Colonic mucosa (tissue), 4 donors: Measurements from ENCODE around the gene XXYLT1. TPM values are rescaled to one million over a fixed set of nuclear protein-coding genes. Genes with fewer than 3 reads are reported as not detected.
"Not testable (repeated sequence)": the region's sequence is repeated elsewhere in the genome, so short reads cannot be mapped to it uniquely, and the experiment has no call there.

Source experiments
- DNase-seq: peaks from one replicate; pipeline ENCODE4 v3.0.0-alpha.2; 2020
- H3K27ac ChIP-seq: fragments of 200-600 bp; one replicate; pipeline ENCODE4 v1.8.0; 2021
- H3K27me3 ChIP-seq: fragments of 200-600 bp; one replicate; pipeline ENCODE4 v1.8.0; 2021
- H3K36me3 ChIP-seq: fragments of 200-600 bp; one replicate; pipeline ENCODE4 v1.8.0; 2021
- H3K4me1 ChIP-seq: fragments of 200-600 bp; one replicate; pipeline ENCODE4 v1.8.0; 2021; ENCODE audit warnings: mild to moderate bottlenecking
- H3K4me3 ChIP-seq: fragments of 200-600 bp; one replicate; pipeline ENCODE4 v1.8.0; 2021
- H3K9ac ChIP-seq, 2 donors: one replicate each; pipeline ENCODE4 v1.7.0; 2013; ENCODE audit warnings: control low read depth in 2 of 2, low read depth in 2 of 2, low read length in 2 of 2
- H3K9me3 ChIP-seq: fragments of 200-600 bp; one replicate; pipeline ENCODE4 v1.8.0; 2021
- CTCF ChIP-seq: fragments of 200-600 bp; IDR thresholded peaks from one replicate; pipeline ENCODE4 v1.8.0; 2022; ENCODE audit warnings: antibody characterized with exemption, mild to moderate bottlenecking
- intact Hi-C: fragments of 100-400 bp; cut with DNase I; formaldehyde crosslinking; loops from one replicate; pipeline ENCODE4 v1.14.1; 2022
- total RNA-seq, 2 donors: library from RNA; stranded (reverse); fragmentation: NEBNext Ultra II Directional in 1 of 2; extraction: Animal tissue kit (Norgen Biotek cat#: 25700) in 1 of 2; gene quantifications; one replicate each; pipeline ENCODE4 v1.2.1, GENCODE V29; 2021
- donor health status: healthy.
- donor health status: DM: no; HTN: no; CAD: no.
- donor health status: DM: no; HTN: no; CAD: no.

XXYLT1 gene
- total RNA-seq, 2 donors from 2014 or later: 8.3 to 10.9 TPM

- DNase-seq: no peak
- no peak overlapping the region for H3K27ac ChIP-seq
- no peak for TF ChIP-seq CTCF
These were observed 159.2 kb downstream of the XXYLT1 start for GRCh38 chr3:195111766-195112165.

GRCh38 chr3:195111319-195111705 lies 159.6 kb downstream of the XXYLT1 start:
- no peaks in the 10 kb centered on the region for H3K36me3 ChIP-seq
- no peak overlapping the region for H3K9ac ChIP-seq
- H3K9me3 ChIP-seq: no peaks in the 10 kb centered on the region
- no peak overlapping the region for H3K27ac ChIP-seq
- no peaks in the 10 kb centered on the region for H3K27me3 ChIP-seq
- no peak overlapping the region for H3K4me3 ChIP-seq
- no peak for DNase-seq
- no peak for TF ChIP-seq CTCF
- intact Hi-C loops: loop anchor here (10.0 kb wide), 1 partner anchor 143 kb away; no protein-coding TSS in a partner anchor
- H3K4me1 ChIP-seq: peaks cover 3% of the 10 kb centered on the region

More at GRCh38 chr3:195111766-195112165, 159.2 kb downstream of the XXYLT1 start:
- H3K27me3 ChIP-seq: no peaks in the 10 kb centered on the region
- intact Hi-C loops: loop anchor here (10.0 kb wide), 1 partner anchor 143 kb away; no protein-coding TSS in a partner anchor
- no peaks in the 10 kb centered on the region for H3K4me1 ChIP-seq
- no peaks in the 10 kb centered on the region for H3K9me3 ChIP-seq
- H3K4me3 ChIP-seq: no peak overlapping the region
- H3K36me3 ChIP-seq: no peaks in the 10 kb centered on the region
- H3K9ac ChIP-seq: no peak overlapping the region

- DNase-seq: no peak
- Histone ChIP-seq H3K9ac (no peak overlapping the region), H3K36me3 (no peaks in the 10 kb centered on the region), H3K9me3 (no peaks in the 10 kb centered on the region), H3K27ac (no peak overlapping the region), H3K4me1 (peaks cover 5% of the 10 kb centered on the region), H3K4me3 (no peak overlapping the region), H3K27me3 (no peaks in the 10 kb centered on the region)
- intact Hi-C loops: loop anchor here (10.0 kb wide), 1 partner anchor 144 kb away; no protein-coding TSS in a partner anchor
- no peak for TF ChIP-seq CTCF
These were observed 160.2 kb downstream of the XXYLT1 start for GRCh38 chr3:195110647-195111318.

- Histone ChIP-seq H3K27me3 (no peaks in the 10 kb centered on the region), H3K36me3 (no peaks in the 10 kb centered on the region), H3K9ac (no peak overlapping the region), H3K4me3 (no peak overlapping the region), H3K4me1 (peaks cover 5% of the 10 kb centered on the region), H3K27ac (no peak overlapping the region), H3K9me3 (no peaks in the 10 kb centered on the region)
- intact Hi-C loops: loop anchor here (5.0 kb wide), 2 partner anchors 337 to 422 kb away; partner anchors contain the start of gene FAM43A
- DNase-seq: no peak
- TF ChIP-seq CTCF: no peak
These were observed 161.8 kb downstream of the XXYLT1 start for GRCh38 chr3:195109098-195109657.

DNA sequence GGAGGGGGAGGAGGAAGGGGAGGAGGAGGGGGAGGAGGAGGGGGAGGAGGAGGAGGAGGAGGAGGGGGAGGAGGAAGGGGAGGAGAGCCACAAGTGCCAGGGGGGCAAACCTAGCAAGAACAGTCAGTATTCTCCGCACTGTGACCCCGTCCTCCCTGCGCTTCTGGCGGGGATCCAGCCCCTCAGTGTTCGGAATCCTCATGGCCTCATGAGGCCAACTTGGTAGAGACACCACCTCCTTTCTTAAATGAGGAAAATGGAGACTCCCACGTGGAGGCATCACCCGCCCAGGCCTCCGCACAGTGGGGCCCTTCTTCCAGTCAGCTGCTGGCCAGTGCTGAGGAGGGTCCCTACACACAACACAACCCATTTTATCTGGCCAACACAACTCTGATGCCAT lies 163.4 kb downstream of the XXYLT1 start:
- Histone ChIP-seq H3K36me3 (no peaks in the 10 kb centered on the region), H3K4me3 (no peak overlapping the region), H3K9ac (no peak overlapping the region), H3K27ac (no peak overlapping the region), H3K27me3 (no peaks in the 10 kb centered on the region), H3K4me1 (peaks cover 5% of the 10 kb centered on the region), H3K9me3 (no peaks in the 10 kb centered on the region)
- intact Hi-C loops: loop anchor here (5.0 kb wide), 2 partner anchors 335 to 420 kb away; partner anchors contain the start of gene FAM43A
- TF ChIP-seq CTCF: no peak
- DNase-seq: no peak

DNA sequence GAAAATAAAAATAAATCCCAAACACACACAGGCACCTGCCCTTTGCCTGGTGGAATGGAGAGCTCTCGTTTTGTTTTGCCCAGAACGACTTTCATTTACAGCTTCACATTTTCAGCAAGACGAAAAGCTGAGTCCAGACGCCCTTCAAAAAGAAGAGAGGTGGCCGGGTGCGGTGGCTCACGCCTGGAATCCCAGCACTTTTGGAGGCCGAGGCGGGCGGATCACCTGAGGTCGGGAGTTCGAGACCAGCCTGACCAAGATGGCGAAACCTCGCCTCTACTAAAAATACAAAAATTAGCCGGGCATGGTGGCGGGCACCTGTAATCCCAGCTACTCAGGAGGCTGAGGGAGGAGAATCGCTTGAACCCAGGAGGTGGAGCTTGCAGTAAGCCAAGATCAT lies 163.9 kb downstream of the XXYLT1 start:
- not testable (repeated sequence) for H3K27ac ChIP-seq, H3K9ac ChIP-seq, H3K4me3 ChIP-seq, H3K9me3 ChIP-seq, H3K4me1 ChIP-seq, H3K27me3 ChIP-seq, DNase-seq, H3K36me3 ChIP-seq
- intact Hi-C loops: loop anchor here (5.0 kb wide), 2 partner anchors 335 to 420 kb away; partner anchors contain the start of gene FAM43A
